Hematopoietic multipotent progenitor cell (in vitro differentiated cells): ENCODE results near the gene CLRN2. TPM values are rescaled to one million over a fixed set of nuclear protein-coding genes. Genes with fewer than 3 reads are reported as not detected.

Experiments
- total RNA-seq: library from RNA; depleted of rRNA; stranded (reverse); fragments of >200 nt; gene quantifications from one replicate; pipeline ENCODE4 v1.2.3, GENCODE V29; 2012

CLRN2 gene
- total RNA-seq, 1 donor = not detected

Other genes with a start within 250 kb of the CLRN2 start
- gene QDPR, start 3.1 kb upstream of the CLRN2 start, total RNA-seq = 18.6 TPM
- gene LAP3, start 62.0 kb downstream of the CLRN2 start, total RNA-seq = 53.9 TPM
- gene MED28, start 99.5 kb downstream of the CLRN2 start, total RNA-seq = 17.0 TPM